Panc1 (cell line): ENCODE data around the gene BTBD9. TPM values are rescaled to one million over a fixed set of nuclear protein-coding genes. Genes with fewer than 3 reads are reported as not detected.

ENCODE experiments used
- ATAC-seq: fragments of 200-7000 bp; cut with Tn5 transposase; 2 replicates; pipeline ENCODE4 v1.9.1; 2020; ENCODE audit warnings: mild to moderate bottlenecking, moderate library complexity
- BruUV-seq: library from RNA; stranded (reverse); fragments of 400-500 nt; replicated peaks from 2 replicates; lab custom pipeline; 2021; lab: Mats Ljungman, UMichigan
- CTCF ChIA-PET: fragments of 300-600 bp; sonication (Branson Sonifier 250); formaldehyde crosslinking; loops from one replicate; lab custom pipeline; 2022; ENCODE audit warnings: antibody characterized with exemption; lab: Charles Lee
- POLR2A ChIA-PET: fragments of 300-600 bp; sonication (Branson Sonifier 250); formaldehyde crosslinking; loops from one replicate; lab custom pipeline; 2022; ENCODE audit warnings: antibody characterized with exemption; lab: Charles Lee
- DNase-seq: peaks from one replicate; pipeline ENCODE4 v3.0.0-alpha.2; 2010; ENCODE audit warnings: low read depth, low spot score
- H3K27ac ChIP-seq: 2 replicates; pipeline ENCODE4 v1.5.1; 2011; ENCODE audit warnings: mild to moderate bottlenecking, low read length, inconsistent platforms
- H3K27me3 ChIP-seq: fragments of 200-500 bp; sonication (Bioruptor generic); 2 replicates; pipeline ENCODE4 v1.6.0; 2014; ENCODE audit warnings: low read length, inconsistent platforms; ENCODE audit not compliant: control insufficient read depth, insufficient read depth
- H3K36me3 ChIP-seq: fragments of 200-500 bp; sonication (Bioruptor generic); 2 replicates; pipeline ENCODE4 v1.5.1; 2014; ENCODE audit warnings: inconsistent platforms, mild to moderate bottlenecking, low read length, moderate library complexity; ENCODE audit not compliant: control insufficient read depth, insufficient read depth
- H3K4me1 ChIP-seq: 2 replicates; pipeline ENCODE4 v1.5.1; 2011; ENCODE audit warnings: inconsistent platforms, mild to moderate bottlenecking, low read length, moderate library complexity; ENCODE audit not compliant: control insufficient read depth, insufficient read depth
- H3K4me3 ChIP-seq, 2 experiments: 2 replicates each; pipeline ENCODE4 v1.5.1; 2011 to 2012; ENCODE audit warnings: low read depth in 2 of 2, low read length in 2 of 2, mild to moderate bottlenecking in 2 of 2, inconsistent platforms in 1 of 2, moderate library complexity in 1 of 2
- H3K9me3 ChIP-seq: fragments of 200-500 bp; sonication (Bioruptor generic); 2 replicates; pipeline ENCODE4 v1.5.1; 2014; ENCODE audit warnings: low read depth, mild to moderate bottlenecking, inconsistent platforms, low read length, moderate library complexity; ENCODE audit not compliant: control insufficient read depth, insufficient read depth
- CTCF ChIP-seq: fragments of 450-650 bp; IDR thresholded peaks from 2 replicates; pipeline ENCODE4 v1.5.1; 2017; ENCODE audit warnings: mild to moderate bottlenecking
- POLR2AphosphoS5 ChIP-seq: IDR thresholded peaks from 2 replicates; pipeline ENCODE4 v1.6.1; 2012; ENCODE audit warnings: mild to moderate bottlenecking, low read depth, low read length, moderate library complexity
- REST ChIP-seq, 2 experiments: IDR thresholded peaks; 2 replicates each; pipeline ENCODE4 v1.6.1; 2011 to 2012; ENCODE audit warnings: low read depth in 2 of 2, control low read depth in 1 of 2, low read length in 1 of 2, mild to moderate bottlenecking in 1 of 2, moderate library complexity in 1 of 2; ENCODE audit not compliant: insufficient read depth in 1 of 2
- SIN3A ChIP-seq: IDR thresholded peaks from 2 replicates; pipeline ENCODE4 v1.6.1; 2012; ENCODE audit warnings: low read depth, mild to moderate bottlenecking, low read length, moderate library complexity, borderline replicate concordance; ENCODE audit not compliant: insufficient read depth
- TCF7L2 ChIP-seq: IDR thresholded peaks from 2 replicates; pipeline ENCODE4 v1.6.1; 2011; ENCODE audit warnings: mild to moderate bottlenecking, low read depth, low read length, inconsistent platforms
- in situ Hi-C: cut with HindIII; loops from 2 replicates; pipeline ENCODE4 v1.10.0; 2016; ENCODE audit warnings: low sequenced_read_pairs, low pct_unique_long_range_greater_than_20kb
- intact Hi-C: fragments of 100-400 bp; cut with micrococcal nuclease; formaldehyde crosslinking; loops from one replicate; pipeline ENCODE4 v1.10.0; 2022; ENCODE audit not compliant: unreplicated experiment
- total RNA-seq: library from RNA; stranded (reverse); gene quantifications from one replicate; pipeline ENCODE4 v1.2.1, GENCODE V29; 2021; ENCODE audit not compliant: unreplicated experiment

The BTBD9 gene
- total RNA-seq, 1 experiment from 2014 or later, result 12.8 TPM

GRCh38 chr6:38187811-38188590 is 451.7 kb downstream of the BTBD9 start:
- in situ Hi-C loops (no loop called here), intact Hi-C loops (no loop called here)
- Histone ChIP-seq H3K4me3 (no peak overlapping the region), H3K27me3 (no peaks in the 10 kb centered on the region), H3K36me3 (no peaks in the 10 kb centered on the region), H3K9me3 (no peaks in the 10 kb centered on the region), H3K4me1 (no peaks in the 10 kb centered on the region), H3K27ac (no peak overlapping the region)
- no peak for TF ChIP-seq TCF7L2
- no peak for TF ChIP-seq CTCF
- TF ChIP-seq SIN3A, result no peak
- TF ChIP-seq POLR2AphosphoS5, result no peak
- no peak for TF ChIP-seq REST (IDR thresholded peaks at IDR 0.05; ENCODE audit: insufficient read depth in 1 of 2, low read depth in 2 of 2, low read length in 1 of 2)
- ATAC-seq (no peak), DNase-seq (no peak)
- ChIA-PET CTCF (interaction anchor here (0.6 kb wide), 1 partner anchor 383 kb away, joined by 3 read pairs; no protein-coding TSS in a partner anchor), POLR2A (no interaction called here)
- no TSS peak for BruUV-seq

GRCh38 chr6:38187325-38187724 is 452.4 kb downstream of the BTBD9 start:
- Histone ChIP-seq H3K9me3 (no peaks in the 10 kb centered on the region), H3K4me1 (no peaks in the 10 kb centered on the region), H3K36me3 (no peaks in the 10 kb centered on the region), H3K4me3 (no peak overlapping the region), H3K27ac (no peak overlapping the region), H3K27me3 (no peaks in the 10 kb centered on the region)
- TF ChIP-seq REST (IDR thresholded peaks at IDR 0.05; ENCODE audit: insufficient read depth in 1 of 2, low read depth in 2 of 2, low read length in 1 of 2) (no peak), CTCF (no peak), SIN3A (no peak), POLR2AphosphoS5 (no peak), TCF7L2 (no peak)
- POLR2A ChIA-PET, result no interaction called here
- no TSS peak for BruUV-seq
- CTCF ChIA-PET, result no interaction called here
- DNase-seq, result no peak
- in situ Hi-C loops (no loop called here), intact Hi-C loops (no loop called here)
- no peak for ATAC-seq
